ENCODE measurements around the gene CYP8B1. TPM values are rescaled to one million over a fixed set of nuclear protein-coding genes. Genes with fewer than 3 reads are reported as not detected.
A peak's percentile ranks its signal among the peaks of the same experiment; 100 is the strongest.

Gene CYP8B1
- total and polyA plus RNA-seq, 2 of the 13 experiments (the other 11 are each of a cell fraction or from before 2014, with no cell fraction given), result 0.58 to 2.0 TPM

DNA sequence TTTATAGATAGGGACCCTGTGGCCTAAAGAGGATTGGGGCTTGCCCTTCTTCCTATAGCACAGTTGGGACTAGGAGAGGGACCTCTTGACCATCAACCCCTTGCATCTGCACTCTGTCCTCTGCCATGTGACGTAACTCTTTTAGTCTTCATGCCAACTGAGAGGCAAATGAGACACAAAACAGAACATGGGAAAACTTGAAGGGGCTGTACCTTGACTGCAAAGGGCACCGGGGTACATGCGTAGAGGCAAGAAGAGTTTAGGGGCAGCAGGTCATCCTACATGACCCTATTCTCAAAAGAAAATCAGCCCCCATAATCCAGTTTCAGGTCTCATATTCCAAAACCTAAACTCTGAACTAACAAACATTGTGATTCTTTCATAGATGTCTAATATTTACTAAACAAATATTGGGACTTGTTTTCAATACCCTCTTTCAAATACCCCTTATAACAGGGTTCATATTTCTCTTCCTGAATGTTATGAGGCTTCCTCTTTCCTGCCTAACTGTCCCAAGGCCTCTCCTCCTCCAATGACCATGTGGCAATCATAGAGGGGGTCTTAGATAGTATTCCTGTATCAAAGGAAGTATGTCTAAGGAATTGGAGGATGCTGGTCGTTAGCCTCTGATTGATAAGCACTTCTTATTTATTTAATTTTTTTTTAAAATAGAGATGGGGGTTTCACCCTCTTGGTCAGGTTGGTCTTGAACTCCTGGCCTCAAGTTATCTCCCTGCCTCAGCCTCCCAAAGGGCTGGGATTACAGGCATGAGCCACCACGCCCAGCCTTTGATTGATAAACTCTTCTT is 45.8 kb downstream of the CYP8B1 start (continued):
- no peak for TF ChIP-seq PHF5A (CRISPR knock-in tag; IDR thresholded peaks at IDR 0.05; ENCODE audit: low read depth, unreplicated experiment)
- TF ChIP-seq ZNF879 (CRISPR knock-in tag; IDR thresholded peaks at IDR 0.05), result no peak
- no peak for TF ChIP-seq ZNF234 (CRISPR knock-in tag; conservative IDR thresholded peaks at IDR 0.05)
- TF ChIP-seq PITX1 (CRISPR knock-in tag; IDR thresholded peaks at IDR 0.05), result no peak
- TF ChIP-seq CCAR2 (optimal IDR thresholded peaks at IDR 0.05; ENCODE audit: low read depth, low read length), result no peak
- peak; percentile 11 for TF ChIP-seq ZBTB7B (CRISPR knock-in tag; IDR thresholded peaks at IDR 0.05)
- no peak for TF ChIP-seq MYNN (CRISPR knock-in tag; IDR thresholded peaks at IDR 0.05; ENCODE audit: low read depth)
- no peak for TF ChIP-seq REXO4 (CRISPR knock-in tag; IDR thresholded peaks at IDR 0.05; ENCODE audit: borderline replicate concordance)
- TF ChIP-seq ZNF737 (CRISPR knock-in tag; IDR thresholded peaks at IDR 0.05; ENCODE audit: borderline replicate concordance), result no peak
- peak; percentile 44 for TF ChIP-seq GATAD2A (CRISPR knock-in tag; IDR thresholded peaks at IDR 0.05)
- no peak for TF ChIP-seq SPEN (CRISPR knock-in tag; IDR thresholded peaks at IDR 0.05; ENCODE audit: low read depth)
- no peak for TF ChIP-seq KAT2B (IDR thresholded peaks at IDR 0.05; ENCODE audit: borderline replicate concordance, low read depth, low read length)
- no peak for TF ChIP-seq HHEX (CRISPR knock-in tag; IDR thresholded peaks at IDR 0.05)
- no peak for TF ChIP-seq SKIL (CRISPR knock-in tag; IDR thresholded peaks at IDR 0.05; ENCODE audit: borderline replicate concordance)
- no peak for TF ChIP-seq ZNF235 (CRISPR knock-in tag; IDR thresholded peaks at IDR 0.05; ENCODE audit: borderline replicate concordance)
- TF ChIP-seq, protein P1, sequence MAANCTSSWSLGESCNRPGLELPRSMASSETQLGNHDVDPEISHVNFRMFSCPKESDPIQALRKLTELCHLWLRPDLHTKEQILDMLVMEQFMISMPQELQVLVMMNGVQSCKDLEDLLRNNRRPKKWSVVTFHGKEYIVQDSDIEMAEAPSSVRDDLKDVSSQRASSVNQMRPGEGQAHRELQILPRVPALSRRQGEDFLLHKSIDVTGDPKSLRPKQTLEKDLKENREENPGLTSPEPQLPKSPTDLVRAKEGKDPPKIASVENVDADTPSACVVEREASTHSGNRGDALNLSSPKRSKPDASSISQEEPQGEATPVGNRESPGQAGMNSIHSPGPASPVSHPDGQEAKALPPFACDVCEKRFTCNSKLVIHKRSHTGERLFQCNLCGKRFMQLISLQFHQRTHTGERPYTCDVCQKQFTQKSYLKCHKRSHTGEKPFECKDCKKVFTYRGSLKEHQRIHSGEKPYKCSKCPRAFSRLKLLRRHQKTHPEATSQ (CRISPR knock-in tag; IDR thresholded peaks at IDR 0.05; ENCODE audit: borderline replicate concordance), result no peak
- TF ChIP-seq ZNF562 (CRISPR knock-in tag; IDR thresholded peaks at IDR 0.05; ENCODE audit: borderline replicate concordance), result no peak
- TF ChIP-seq ZNF333 (CRISPR knock-in tag; IDR thresholded peaks at IDR 0.05; ENCODE audit: borderline replicate concordance), result no peak
- no peak for TF ChIP-seq HNRNPK (IDR thresholded peaks at IDR 0.05; ENCODE audit: low read depth, low read length, poor library complexity, severe bottlenecking)
- no peak for TF ChIP-seq ZNF891 (CRISPR knock-in tag; IDR thresholded peaks at IDR 0.05)
- TF ChIP-seq, protein P2, sequence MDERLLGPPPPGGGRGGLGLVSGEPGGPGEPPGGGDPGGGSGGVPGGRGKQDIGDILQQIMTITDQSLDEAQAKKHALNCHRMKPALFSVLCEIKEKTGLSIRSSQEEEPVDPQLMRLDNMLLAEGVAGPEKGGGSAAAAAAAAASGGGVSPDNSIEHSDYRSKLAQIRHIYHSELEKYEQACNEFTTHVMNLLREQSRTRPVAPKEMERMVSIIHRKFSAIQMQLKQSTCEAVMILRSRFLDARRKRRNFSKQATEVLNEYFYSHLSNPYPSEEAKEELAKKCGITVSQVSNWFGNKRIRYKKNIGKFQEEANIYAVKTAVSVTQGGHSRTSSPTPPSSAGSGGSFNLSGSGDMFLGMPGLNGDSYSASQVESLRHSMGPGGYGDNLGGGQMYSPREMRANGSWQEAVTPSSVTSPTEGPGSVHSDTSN (CRISPR knock-in tag; IDR thresholded peaks at IDR 0.05), result no peak
- TF ChIP-seq TAF1 (CRISPR knock-in tag; IDR thresholded peaks at IDR 0.05), result no peak
- TF ChIP-seq SP5 (CRISPR knock-in tag; IDR thresholded peaks at IDR 0.05; ENCODE audit: borderline replicate concordance, low read depth), result no peak
- peak; percentile 67 for TF ChIP-seq FOXA3 (CRISPR knock-in tag; IDR thresholded peaks at IDR 0.05)
- TF ChIP-seq ZNF337 (CRISPR knock-in tag; IDR thresholded peaks at IDR 0.05; ENCODE audit: borderline replicate concordance, low read depth), result no peak
- TF ChIP-seq, protein P3, sequence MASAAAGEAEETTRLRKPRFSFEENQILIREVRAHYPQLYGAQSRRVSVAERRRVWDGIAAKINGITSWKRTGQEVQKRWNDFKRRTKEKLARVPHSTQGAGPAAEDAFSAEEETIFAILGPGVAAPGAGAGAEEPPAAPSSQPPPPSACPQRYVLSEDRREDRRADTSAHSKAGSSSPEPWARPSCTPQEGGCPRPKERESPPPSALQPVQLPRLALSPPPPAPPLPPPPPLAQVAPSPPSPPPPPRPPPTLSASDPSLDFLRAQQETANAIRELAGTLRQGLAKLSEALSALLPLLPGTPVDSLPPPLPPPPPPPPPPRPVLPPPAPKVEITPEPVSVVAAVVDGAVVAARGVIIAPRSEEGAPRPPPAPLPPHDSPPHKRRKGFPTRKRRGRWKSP (CRISPR knock-in tag; IDR thresholded peaks at IDR 0.05), result no peak

All from HepG2 (cell line).